AG04450 (cell line): ENCODE measurements around the gene ADAMTS6. TPM values are rescaled to one million over a fixed set of nuclear protein-coding genes. Genes with fewer than 3 reads are reported as not detected.

Experiments used
- CTCF ChIA-PET: fragments of 300-600, 350-600 bp; formaldehyde crosslinking; extraction: SDS; loops from one replicate; lab custom pipeline; 2022; ENCODE audit warnings: antibody characterized with exemption, inconsistent platforms; lab: Charles Lee
- POLR2A ChIA-PET: fragments of 350-600 bp; formaldehyde crosslinking; extraction: SDS; loops from one replicate; lab custom pipeline; 2021; ENCODE audit warnings: antibody characterized with exemption, inconsistent platforms; lab: Yijun Ruan, JAX
- DNase-seq: peaks from one replicate; pipeline ENCODE4 v3.0.0-alpha.2; 2011; ENCODE audit warnings: low read depth, low spot score
- H3K27ac ChIP-seq: one replicate; pipeline ENCODE4 v1.5.1; 2012; ENCODE audit warnings: low read depth, low read length, control low read depth
- H3K27me3 ChIP-seq: one replicate; pipeline ENCODE4 v1.6.0; 2012; ENCODE audit warnings: low read length; ENCODE audit not compliant: control insufficient read depth, insufficient read depth
- H3K4me3 ChIP-seq: 2 replicates; pipeline ENCODE4 v1.5.1; 2011; ENCODE audit warnings: mild to moderate bottlenecking, low read depth, low read length, control low read depth
- H3K9me3 ChIP-seq: 2 replicates; pipeline ENCODE4 v1.5.1; 2012; ENCODE audit warnings: low read length; ENCODE audit not compliant: control insufficient read depth, insufficient read depth
- CTCF ChIP-seq: IDR thresholded peaks from 2 replicates; pipeline ENCODE4 v1.5.1; 2011; ENCODE audit warnings: low read depth, low read length, control low read depth, inconsistent platforms
- polyA plus RNA-seq: library from polyadenylated mRNA; depleted of rRNA; stranded (reverse); fragments of >200 nt; gene quantifications from 2 replicates; pipeline ENCODE4 v1.2.3, GENCODE V29; 2011

Gene ADAMTS6
- polyA plus RNA-seq, 1 experiment = 22.5 TPM

GRCh38 chr5:65262649-65263059 lies 219.1 kb downstream of the ADAMTS6 start:
- no peak for TF ChIP-seq CTCF
- H3K4me3 ChIP-seq = no peak overlapping the region
- DNase-seq = peak; percentile 64
- CTCF ChIA-PET = interaction anchor here (1.6 kb wide), 1 partner anchor 451 kb away, joined by 4 read pairs; no protein-coding TSS in a partner anchor
- H3K27ac ChIP-seq = no peak overlapping the region
- no peaks in the 10 kb centered on the region for H3K27me3 ChIP-seq
- POLR2A ChIA-PET = no interaction called here
- no peaks in the 10 kb centered on the region for H3K9me3 ChIP-seq

GRCh38 chr5:65262096-65262495 lies 219.6 kb downstream of the ADAMTS6 start:
- no peak for DNase-seq
- Histone ChIP-seq H3K4me3 (no peak overlapping the region), H3K27me3 (no peaks in the 10 kb centered on the region), H3K9me3 (no peaks in the 10 kb centered on the region), H3K27ac (no peak overlapping the region)
- TF ChIP-seq CTCF = no peak
- POLR2A ChIA-PET = no interaction called here
- CTCF ChIA-PET = interaction anchor here (0.6 to 1.6 kb wide), 2 partner anchors 29 to 451 kb away, joined by 3 to 4 read pairs; no protein-coding TSS in a partner anchor

GRCh38 chr5:65261499-65261898 lies 220.2 kb downstream of the ADAMTS6 start:
- DNase-seq = no peak
- H3K27me3 ChIP-seq = no peaks in the 10 kb centered on the region
- no peaks in the 10 kb centered on the region for H3K9me3 ChIP-seq
- no peak for TF ChIP-seq CTCF
- H3K27ac ChIP-seq = no peak overlapping the region
- CTCF ChIA-PET = interaction anchor here (0.6 to 1.6 kb wide), 2 partner anchors 29 to 450 kb away, joined by 3 to 4 read pairs; no protein-coding TSS in a partner anchor
- POLR2A ChIA-PET = no interaction called here
- H3K4me3 ChIP-seq = no peak overlapping the region

- POLR2A ChIA-PET = interaction anchor here (0.6 kb wide), 1 partner anchor 54 kb away, joined by 4 read pairs; no protein-coding TSS in a partner anchor
- CTCF ChIA-PET = no interaction called here
- TF ChIP-seq CTCF = no peak
- no peaks in the 10 kb centered on the region for H3K27me3 ChIP-seq
- no peak overlapping the region for H3K27ac ChIP-seq
- no peak overlapping the region for H3K4me3 ChIP-seq
- no peaks in the 10 kb centered on the region for H3K9me3 ChIP-seq
- no peak for DNase-seq
Measured at GRCh38 chr5:65255294-65255693, 226.4 kb downstream of the ADAMTS6 start.

- H3K27me3 ChIP-seq = no peaks in the 10 kb centered on the region
- no peaks in the 10 kb centered on the region for H3K9me3 ChIP-seq
- H3K27ac ChIP-seq = no peak overlapping the region
- no peak for TF ChIP-seq CTCF
- POLR2A ChIA-PET = no interaction called here
- CTCF ChIA-PET = no interaction called here
- no peak for DNase-seq
- H3K4me3 ChIP-seq = no peak overlapping the region
Measured at GRCh38 chr5:65252977-65253376, 228.7 kb downstream of the ADAMTS6 start.
